Motor neuron (in vitro differentiated cells): ENCODE data around the gene KMT2D. TPM values are rescaled to one million over a fixed set of nuclear protein-coding genes. Genes with fewer than 3 reads are reported as not detected.

Source experiments
- ATAC-seq, 8 experiments: fragments of 200-7000 bp; cut with Tn5 transposase; replicated peaks in 6 of 8; 2 replicates each; pipeline ENCODE4 v1.8.0; 2021; ENCODE audit warnings: mild to moderate bottlenecking in 8 of 8, moderate library complexity in 8 of 8
- H3K27ac ChIP-seq, 2 donors: fragments of 250-450 bp; sonication (Bioruptor Pico); 2 replicates each; pipeline ENCODE4 v1.9.0; 2021; ENCODE audit warnings: antibody characterized with exemption in 2 of 2, mild to moderate bottlenecking in 2 of 2, moderate library complexity in 1 of 2
- H3K4me1 ChIP-seq, 2 donors: fragments of 250-450 bp; sonication (Bioruptor Pico); replicated peaks in 1 of 2; 2 replicates each; pipeline ENCODE4 v1.6.1; 2021; ENCODE audit warnings: antibody characterized with exemption in 2 of 2, mild to moderate bottlenecking in 2 of 2, moderate library complexity in 1 of 2
- H3K4me3 ChIP-seq, 5 donors: fragments of 250-450 bp; sonication (Bioruptor Pico); 2 replicates each; pipeline ENCODE4 v1.9.0; 2021; ENCODE audit warnings: antibody characterized with exemption in 5 of 5, mild to moderate bottlenecking in 5 of 5, moderate library complexity in 4 of 5
- WGBS, 10 experiments: fragments of 450-650 bp; shearing (Covaris generic); methylation state at CpG; one replicate each; pipeline ENCODE4 v1.0.0; 2022; 5-methylcytosine and 5-hydroxymethylcytosine counted together
- in situ Hi-C, 9 experiments: fragments of 400-800 bp; cut with MboI; loops; one replicate each; pipeline ENCODE4 v1.15.0; 2021; ENCODE audit warnings: low sequenced_read_pairs in 9 of 9, low pct_unique_long_range_greater_than_20kb in 2 of 9; ENCODE audit not compliant: unreplicated experiment in 9 of 9
- total RNA-seq, 8 experiments: library from RNA; unstranded; fragments of 300-600 nt; gene quantifications; 2 replicates each; pipeline versions ENCODE4 v1.2.3 to v1.2.4, GENCODE V29; 2022

Gene KMT2D
- total RNA-seq, 8 experiments from 2014 or later: 11.7 to 96.4 (median 19.6) TPM

DNA sequence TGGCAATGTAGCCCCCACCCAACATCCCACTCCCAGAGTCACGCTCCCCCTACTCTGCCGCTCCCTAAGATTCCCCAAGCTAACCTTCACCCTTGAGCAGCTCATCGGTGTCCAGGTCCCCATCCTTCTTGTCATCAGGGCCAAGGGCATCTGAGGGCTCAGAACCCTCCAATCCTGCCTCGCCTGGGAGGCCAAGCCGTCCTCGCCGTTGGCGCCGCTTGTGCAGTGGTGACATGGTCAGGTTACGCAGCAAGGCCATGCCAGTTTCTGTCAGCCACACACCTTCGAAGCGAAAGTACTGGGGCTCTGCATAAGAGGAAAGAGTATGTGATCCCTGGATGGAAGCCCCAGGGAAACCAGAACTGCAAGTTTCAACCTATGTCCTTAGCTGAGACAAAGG is 15.9 kb downstream of the KMT2D start:
- Histone ChIP-seq H3K4me1 (no peaks in the 10 kb centered on the region), H3K27ac (no peak overlapping the region), H3K4me3 (no peak overlapping the region)
- no peak for ATAC-seq
- 88 to 100% (median 100%) methylated on average over 1 to 8 of the region's 12 CpGs; no CpG with 5 or more reads in 3 of the 10 experiments for WGBS, 10 experiments
- in situ Hi-C loops: no loop called here

DNA sequence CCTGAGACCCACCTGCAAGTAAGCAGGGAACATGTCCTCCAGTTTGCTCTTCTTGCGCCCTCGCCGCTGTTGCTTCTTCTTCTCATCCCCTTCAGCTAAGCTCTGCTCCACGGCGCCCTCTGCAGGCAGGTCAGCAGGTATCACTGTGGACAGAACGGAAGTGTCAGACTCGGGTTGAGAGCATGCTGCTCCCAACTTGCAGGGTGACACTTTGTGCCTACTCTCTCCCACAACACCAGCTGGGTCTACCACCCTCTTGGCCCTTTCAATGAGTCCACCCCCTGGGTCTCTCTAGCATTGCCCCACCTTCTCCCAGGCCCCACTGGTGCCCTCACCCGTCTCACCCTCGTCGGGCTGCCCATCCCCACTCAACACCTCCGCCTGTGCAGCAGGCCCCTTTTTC is 16.7 kb downstream of the KMT2D start:
- in situ Hi-C loops: no loop called here
- H3K4me1 ChIP-seq: no peaks in the 10 kb centered on the region
- no peak overlapping the region for H3K4me3 ChIP-seq
- no peak overlapping the region for H3K27ac ChIP-seq
- ATAC-seq: peak; percentile 37 to 85 (median 46)
- WGBS, 10 experiments: 0 to 70% (median 52%) methylated on average over 1 to 3 of the region's 11 CpGs; no CpG with 5 or more reads in 5 of the 10 experiments

DNA sequence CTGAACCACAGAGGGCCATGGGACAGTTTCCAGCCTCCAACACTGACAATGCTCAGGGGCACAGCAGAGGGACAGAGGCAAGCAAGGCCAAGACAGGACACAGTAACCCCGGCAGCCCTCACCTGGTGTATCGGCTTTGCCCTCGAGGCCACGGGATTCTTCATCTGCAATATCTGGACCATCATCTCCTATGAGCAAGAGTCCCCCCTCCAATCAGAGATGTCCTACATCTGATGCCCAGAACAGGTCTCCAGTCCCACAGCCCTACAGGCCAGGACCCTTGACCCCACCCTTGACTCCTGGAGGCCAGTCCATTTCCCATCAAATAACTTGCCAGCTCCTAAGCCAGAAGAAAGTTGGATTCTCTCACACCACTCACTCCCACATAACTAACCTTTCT is 17.4 kb downstream of the KMT2D start:
- no peak overlapping the region for H3K27ac ChIP-seq
- 100% methylated on average over 1 to 3 of the region's 4 CpGs; no CpG with 5 or more reads in 8 of the 10 experiments for WGBS, 10 experiments

DNA sequence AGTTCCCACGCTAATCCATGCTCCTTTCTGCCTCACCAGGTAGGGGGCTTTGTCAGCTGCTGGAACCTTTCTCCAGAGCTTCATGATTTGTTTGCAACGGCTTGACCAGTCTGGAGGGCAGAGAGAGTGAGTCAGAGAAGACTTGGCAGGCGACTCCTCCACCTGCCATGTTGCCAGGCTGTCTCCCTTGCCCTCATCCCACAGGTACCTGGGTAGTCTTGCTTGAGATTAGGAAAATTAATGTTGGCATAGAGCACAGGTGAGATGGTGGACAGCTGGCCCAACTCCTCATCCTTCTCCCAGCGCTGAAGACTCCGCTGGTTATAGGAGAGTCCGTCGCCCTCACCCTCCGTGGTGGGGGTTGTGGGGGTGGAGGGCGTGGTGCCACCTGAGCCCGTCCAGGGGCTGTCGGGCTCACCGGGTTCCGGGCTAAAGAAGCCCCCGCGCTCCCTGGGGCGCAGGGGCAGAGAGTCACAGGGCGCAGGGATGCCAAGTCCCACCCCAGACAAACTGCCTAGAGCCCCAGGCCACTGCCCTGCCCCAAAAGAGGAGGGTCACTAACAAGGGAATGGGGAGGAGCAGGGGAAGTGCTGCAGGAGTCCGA is 18.6 kb downstream of the KMT2D start:
- no peaks in the 10 kb centered on the region for H3K4me1 ChIP-seq
- no peak for ATAC-seq
- in situ Hi-C loops: no loop called here
- H3K27ac ChIP-seq: no peak overlapping the region
- WGBS, 10 experiments: 80 to 100% (median 87%) methylated on average over 1 to 4 of the region's 18 CpGs; no CpG with 5 or more reads in 5 of the 10 experiments
- H3K4me3 ChIP-seq: no peak overlapping the region

More for the DNA sequence above, 17.4 kb downstream of the KMT2D start:
- Histone ChIP-seq H3K4me3 (no peak overlapping the region), H3K4me1 (no peaks in the 10 kb centered on the region)
- in situ Hi-C loops: no loop called here
- ATAC-seq: no peak

DNA sequence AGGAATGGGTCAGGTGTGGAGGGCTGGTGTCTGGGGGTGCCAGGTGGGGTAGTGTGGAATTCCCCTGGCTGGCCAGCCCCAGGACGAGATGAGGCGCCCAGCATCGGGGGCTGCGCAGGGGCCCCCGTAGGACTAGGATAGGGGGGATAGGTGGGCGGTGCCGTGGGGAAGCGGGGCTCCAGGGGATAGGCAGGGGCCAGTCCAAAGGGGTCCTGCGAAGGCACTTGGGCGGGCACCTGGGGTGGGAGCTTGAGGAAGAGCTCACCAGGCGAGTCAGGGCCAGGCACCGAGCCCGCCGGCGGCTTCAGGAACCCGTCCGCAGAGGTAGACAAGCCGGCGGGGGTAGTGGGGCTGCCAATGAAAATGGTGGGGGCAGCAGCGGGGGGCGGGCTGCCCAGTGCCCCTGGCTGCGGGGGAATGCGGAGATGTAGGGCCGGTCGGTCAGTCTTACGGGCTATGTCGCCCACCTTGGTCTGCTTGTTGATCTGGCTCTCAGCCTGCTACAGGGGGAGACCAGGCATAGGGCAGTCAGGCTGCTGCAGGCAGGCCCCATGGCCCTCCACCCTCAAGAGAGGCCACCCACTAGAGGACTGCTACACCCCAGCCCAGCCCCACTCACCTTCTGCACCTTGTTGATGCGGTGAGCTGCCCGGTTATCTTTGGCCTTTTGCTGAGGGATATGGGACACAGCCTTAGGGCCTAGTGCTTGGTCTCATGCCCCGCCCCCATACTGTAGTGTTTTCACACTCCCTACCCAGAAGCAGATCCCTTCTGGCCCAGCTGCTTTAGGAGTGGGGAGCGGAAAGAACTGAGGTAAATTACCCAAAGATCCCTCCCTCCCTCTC is 19.3 kb downstream of the KMT2D start:
- 80% methylated on average over 1 of the region's 31 CpGs; no CpG with 5 or more reads in 9 of the 10 experiments for WGBS, 10 experiments
- no peak overlapping the region for H3K4me3 ChIP-seq
- ATAC-seq: peak in 3 of 8 experiments; percentile 4 to 24 (median 20)

DNA sequence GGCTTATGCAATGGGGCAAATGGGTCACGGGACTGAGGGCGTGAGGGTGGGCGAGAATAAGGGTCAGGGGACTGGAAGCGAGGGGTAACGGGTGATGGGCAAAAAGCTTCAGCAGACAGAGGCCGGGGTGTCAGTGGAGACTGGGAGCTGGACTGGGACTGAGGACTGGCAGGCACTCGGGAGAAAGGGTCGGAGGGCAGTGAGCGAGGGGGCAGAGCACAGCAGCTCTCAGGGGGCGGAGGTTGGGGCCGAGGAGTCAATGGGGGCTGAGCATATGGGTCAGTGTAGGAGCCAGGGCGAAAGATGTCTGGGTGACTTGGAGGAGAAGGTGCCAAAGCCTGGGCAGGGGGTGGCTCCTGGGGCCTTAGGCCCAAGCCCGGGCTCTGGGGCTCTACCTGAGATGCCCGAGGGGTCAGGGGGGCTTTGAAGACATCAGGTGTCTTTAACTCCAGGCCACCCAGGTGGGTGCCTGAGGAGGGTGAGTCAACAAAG is 20.2 kb downstream of the KMT2D start:
- Histone ChIP-seq H3K27ac (no peak overlapping the region), H3K4me3 (no peak overlapping the region), H3K4me1 (no peaks in the 10 kb centered on the region)
- ATAC-seq: peak in 1 of 8 experiments; percentile 11
- in situ Hi-C loops: no loop called here
- WGBS, 10 experiments: no CpG with 5 or more reads among the region's 14 CpGs

More for the DNA sequence above, 19.3 kb downstream of the KMT2D start:
- no peaks in the 10 kb centered on the region for H3K4me1 ChIP-seq
- no peak overlapping the region for H3K27ac ChIP-seq
- in situ Hi-C loops: no loop called here

DNA sequence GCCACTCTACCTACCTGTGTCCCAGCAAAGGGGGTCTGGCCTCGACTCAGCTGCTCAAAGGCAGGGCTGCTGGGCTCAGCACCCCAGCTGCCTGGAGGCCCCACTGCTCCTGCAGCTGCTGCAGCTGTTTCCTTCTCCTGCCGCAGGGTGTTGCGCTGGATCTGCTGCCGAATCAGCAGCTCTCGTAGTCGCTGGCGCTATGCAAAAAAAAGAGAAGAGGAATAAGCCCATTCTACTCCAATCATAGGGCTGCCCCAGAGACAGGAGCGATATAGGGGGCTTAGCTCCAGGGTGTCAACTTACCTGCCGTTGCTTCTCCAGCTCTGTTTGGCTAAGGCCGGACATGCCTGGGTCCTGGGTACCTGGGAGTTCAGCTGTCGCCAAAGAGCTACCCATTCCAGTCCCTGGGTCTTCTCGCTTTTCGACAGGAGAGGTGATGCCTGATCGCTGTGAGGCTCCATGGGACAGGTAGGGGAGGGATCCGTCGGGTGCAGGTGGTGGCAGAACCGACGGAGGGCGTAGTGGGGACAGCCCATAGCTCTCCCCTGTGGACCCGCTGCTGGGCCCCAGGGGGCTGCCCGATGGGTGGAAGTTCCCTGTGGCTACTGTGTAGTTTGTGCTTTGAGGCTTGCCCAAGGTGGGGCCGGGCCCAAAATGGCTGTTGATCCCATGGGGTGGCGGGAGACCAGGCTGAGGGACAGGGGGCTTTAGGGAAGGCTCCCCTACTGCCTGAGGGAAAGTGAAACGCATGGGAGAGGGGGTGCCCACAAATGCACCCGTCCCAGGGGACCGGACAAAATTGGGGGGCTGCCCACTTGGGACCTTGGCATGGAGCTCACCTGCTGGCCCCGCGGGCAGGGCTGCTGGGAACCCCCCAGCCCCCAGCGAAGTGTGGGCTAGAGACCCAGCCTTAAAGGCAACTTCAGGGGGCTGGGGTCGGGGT is 20.9 kb downstream of the KMT2D start:
- in situ Hi-C loops: no loop called here
- WGBS, 10 experiments: 80 to 100% (median 100%) methylated on average over 1 to 8 of the region's 30 CpGs; no CpG with 5 or more reads in 3 of the 10 experiments
- no peak for ATAC-seq

DNA sequence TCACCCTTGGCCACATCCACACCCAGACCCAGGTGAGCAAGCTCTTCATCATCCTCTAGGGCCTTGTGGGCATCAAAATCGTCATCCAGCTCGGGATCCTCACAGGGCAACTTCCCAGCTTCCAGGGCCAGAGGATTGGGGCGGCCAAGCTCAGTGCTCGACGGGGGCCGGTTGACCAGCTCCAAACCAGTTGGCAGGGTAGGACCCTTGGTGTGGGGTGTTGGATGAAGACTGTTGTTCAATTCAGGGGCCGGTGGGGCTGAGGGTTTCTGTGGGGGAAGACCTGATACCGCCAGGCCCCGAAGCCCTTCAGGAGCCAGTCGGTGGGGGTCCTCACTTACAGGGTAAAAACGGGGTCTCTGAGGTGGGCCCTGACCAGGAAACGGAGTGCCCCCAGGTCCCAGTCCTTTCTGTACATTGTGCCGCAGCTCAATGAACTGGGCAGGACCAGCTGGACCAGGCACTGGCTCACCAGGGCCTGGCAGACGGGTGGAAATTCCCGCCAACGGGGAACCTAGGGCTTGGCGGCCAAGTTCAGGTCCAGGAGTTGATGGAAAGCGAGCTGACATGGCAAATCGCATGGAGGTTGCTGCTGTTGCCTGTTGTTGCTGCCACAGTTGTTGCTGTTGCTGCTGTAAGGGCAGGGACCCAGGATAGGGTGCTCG is 22.2 kb downstream of the KMT2D start:
- H3K27ac ChIP-seq: no peak overlapping the region
- in situ Hi-C loops: no loop called here

More for the DNA sequence above, 20.9 kb downstream of the KMT2D start:
- H3K27ac ChIP-seq: no peak overlapping the region
- H3K4me3 ChIP-seq: no peak overlapping the region
- no peaks in the 10 kb centered on the region for H3K4me1 ChIP-seq

DNA sequence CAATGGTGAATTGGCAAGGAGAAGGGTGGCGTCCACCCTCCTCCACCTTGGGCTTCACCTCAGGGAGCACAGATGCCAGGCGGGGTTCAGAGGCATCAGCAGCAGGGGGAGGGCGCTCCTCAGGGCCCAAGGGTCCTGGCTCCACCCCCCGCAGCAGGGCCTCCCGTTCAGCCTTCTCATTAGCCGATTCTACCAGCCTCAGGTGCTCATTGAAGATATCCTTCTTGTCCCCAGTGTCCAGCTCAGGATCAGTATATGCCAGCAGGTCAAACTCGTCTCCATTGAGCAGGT is 22.7 kb downstream of the KMT2D start:
- Histone ChIP-seq H3K4me1 (no peaks in the 10 kb centered on the region), H3K27ac (no peak overlapping the region), H3K4me3 (no peak overlapping the region)
- in situ Hi-C loops: no loop called here
- peak in 2 of 8 experiments; percentile 5 to 11 for ATAC-seq
- WGBS, 10 experiments: 80 to 100% (median 94%) methylated on average over 1 to 3 of the region's 7 CpGs; no CpG with 5 or more reads in 6 of the 10 experiments

More for the DNA sequence above, 22.2 kb downstream of the KMT2D start:
- WGBS, 10 experiments: 63 to 100% (median 85%) methylated on average over 1 to 6 of the region's 20 CpGs; no CpG with 5 or more reads in 4 of the 10 experiments
- ATAC-seq: peak in 1 of 8 experiments; percentile 1
- no peak overlapping the region for H3K4me3 ChIP-seq
- no peaks in the 10 kb centered on the region for H3K4me1 ChIP-seq

DNA sequence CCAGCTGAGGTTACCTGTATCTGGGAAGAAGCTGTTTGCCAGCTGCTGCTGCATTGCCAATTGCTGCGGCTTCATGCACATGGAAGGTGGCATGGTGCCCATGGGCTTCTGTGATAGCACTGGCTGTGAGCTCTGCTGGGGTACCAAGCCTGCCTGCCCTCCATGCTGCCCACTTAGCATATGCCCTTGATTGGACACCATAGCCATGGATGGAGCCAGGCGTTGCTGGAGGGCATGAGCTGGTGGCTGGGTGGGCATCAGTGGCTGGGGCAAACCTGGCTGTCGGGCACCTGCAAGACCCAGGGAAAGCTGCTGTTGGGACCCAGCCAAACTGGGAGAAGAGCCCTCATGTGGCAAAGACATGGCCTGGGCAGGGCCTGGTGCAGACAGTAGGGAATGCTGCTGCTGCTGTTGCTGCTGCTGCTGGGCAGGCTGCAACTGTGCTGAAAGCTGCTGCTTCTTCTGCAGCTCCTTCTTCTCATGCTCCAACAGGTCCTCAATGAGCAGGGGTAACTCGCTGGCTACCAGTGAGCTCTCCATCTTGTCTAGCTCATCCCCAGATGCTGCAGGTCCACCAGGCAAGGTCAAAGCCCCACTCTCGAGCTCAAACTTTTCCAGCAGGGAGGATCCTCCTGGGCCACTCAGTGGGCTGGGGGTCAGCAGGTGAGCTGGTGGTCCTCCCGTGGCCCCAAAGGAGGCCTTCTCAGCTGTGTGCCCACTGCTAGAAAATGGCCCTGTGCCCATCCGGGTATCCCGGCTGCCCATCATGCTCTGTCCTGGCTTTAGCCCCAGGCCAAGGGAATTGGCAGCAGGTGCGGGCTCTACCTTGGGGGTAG is 23.3 kb downstream of the KMT2D start:
- Histone ChIP-seq H3K4me3 (no peak overlapping the region), H3K4me1 (no peaks in the 10 kb centered on the region), H3K27ac (no peak overlapping the region)
- in situ Hi-C loops: no loop called here
- 96 to 100% (median 100%) methylated on average over 2 to 6 of the region's 9 CpGs; no CpG with 5 or more reads in 4 of the 10 experiments for WGBS, 10 experiments
- no peak for ATAC-seq

DNA sequence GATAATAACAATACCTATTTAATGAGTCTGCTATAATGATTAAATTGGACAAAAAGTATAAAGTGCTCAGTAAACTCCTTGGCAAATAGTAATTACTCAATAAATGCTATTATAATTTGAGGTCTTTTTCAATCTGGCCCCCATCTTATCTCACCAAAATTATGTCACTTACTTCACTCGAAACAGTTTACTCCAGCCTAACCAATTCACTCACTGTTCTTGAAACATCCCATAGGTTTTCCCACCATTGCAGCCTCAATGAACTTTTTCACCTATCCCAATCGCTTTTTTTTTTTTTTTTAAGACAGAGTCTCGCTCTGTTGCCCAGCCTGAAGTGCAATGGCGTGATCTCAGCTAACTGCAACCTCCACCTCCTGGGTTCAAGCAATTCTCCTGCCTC is 24.6 kb downstream of the KMT2D start:
- Histone ChIP-seq H3K27ac (no peak overlapping the region), H3K4me3 (no peak overlapping the region), H3K4me1 (no peaks in the 10 kb centered on the region)
- 50 to 100% (median 89%) methylated on average over 1 to 4 of the region's 4 CpGs for WGBS, 10 experiments
- in situ Hi-C loops: no loop called here
- ATAC-seq: no peak

DNA sequence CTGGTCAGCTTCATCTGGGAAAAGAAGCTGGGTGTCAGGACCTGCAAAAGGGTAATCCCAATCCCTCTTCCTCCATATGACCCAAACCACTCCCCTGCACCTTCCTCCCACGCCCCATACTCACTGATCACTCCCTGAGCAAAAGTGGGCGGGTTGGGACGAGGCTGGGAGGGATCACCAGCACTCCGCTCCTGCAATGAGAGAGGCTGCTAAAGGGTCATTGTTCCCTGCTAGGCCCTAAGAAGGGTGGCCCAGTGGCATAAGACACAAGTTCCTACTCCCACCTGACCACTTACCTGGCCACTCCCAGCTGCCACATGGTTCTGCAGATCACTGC is 26.3 kb downstream of the KMT2D start:
- no peak overlapping the region for H3K4me3 ChIP-seq
- in situ Hi-C loops: no loop called here
- H3K27ac ChIP-seq: no peak overlapping the region
- peak in 1 of 8 experiments; percentile 3 for ATAC-seq
- WGBS, 10 experiments: 100% methylated on average over 1 to 3 of the region's 4 CpGs; no CpG with 5 or more reads in 7 of the 10 experiments
- H3K4me1 ChIP-seq: no peaks in the 10 kb centered on the region
